ENCODE results near the gene DYNC1LI1.
A peak's percentile ranks its signal among the peaks of the same experiment; 100 is the strongest.
"Not testable (repeated sequence)": the region's sequence is repeated elsewhere in the genome, so short reads cannot be mapped to it uniquely, and the experiment has no call there.

Gene DYNC1LI1

GRCh38 chr3:32583708-32584107 lies 13.1 kb upstream of the DYNC1LI1 start:
- no peaks in the 10 kb centered on the region for H3K36me3 ChIP-seq (ENCODE audit: control insufficient read depth, insufficient read depth, low read length)
- H3K9me3 ChIP-seq (ENCODE audit: control insufficient read depth, insufficient read depth, low read depth, low read length), result no peaks in the 10 kb centered on the region
- no peak overlapping the region for H3K9ac ChIP-seq (ENCODE audit: low read length)
- no peaks in the 10 kb centered on the region for H3K4me1 ChIP-seq (ENCODE audit: control insufficient read depth, insufficient read depth, low read length)
- H3K4me3 ChIP-seq (ENCODE audit: low read depth, low read length), result no peak overlapping the region
- H3K27ac ChIP-seq (ENCODE audit: low read depth, low read length), result no peak overlapping the region
- no peaks in the 10 kb centered on the region for H3K27me3 ChIP-seq (ENCODE audit: control insufficient read depth, insufficient read depth, low read length)

- H3K27ac ChIP-seq (ENCODE audit: low read depth, low read length); H3K9ac ChIP-seq (ENCODE audit: low read length): not testable (repeated sequence)
Measured at GRCh38 chr3:32578669-32579068, 8.0 kb upstream of the DYNC1LI1 start.

GRCh38 chr3:32577581-32578556 lies 7.2 kb upstream of the DYNC1LI1 start:
- Histone ChIP-seq H3K9ac (ENCODE audit: low read length) (no peak overlapping the region), H3K9me3 (ENCODE audit: control insufficient read depth, insufficient read depth, low read depth, low read length) (no peaks in the 10 kb centered on the region), H3K4me3 (ENCODE audit: low read depth, low read length) (no peak overlapping the region), H3K27me3 (ENCODE audit: control insufficient read depth, insufficient read depth, low read length) (no peaks in the 10 kb centered on the region), H3K36me3 (ENCODE audit: control insufficient read depth, insufficient read depth, low read length) (no peaks in the 10 kb centered on the region), H3K4me1 (ENCODE audit: control insufficient read depth, insufficient read depth, low read length) (no peaks in the 10 kb centered on the region; the same call in 1 of the 2 replicates), H3K27ac (ENCODE audit: low read depth, low read length) (no peak overlapping the region)

More at GRCh38 chr3:32578669-32579068, 8.0 kb upstream of the DYNC1LI1 start:
- not testable (repeated sequence) for H3K9me3 ChIP-seq (ENCODE audit: control insufficient read depth, insufficient read depth, low read depth, low read length); H3K36me3 ChIP-seq (ENCODE audit: control insufficient read depth, insufficient read depth, low read length); H3K27me3 ChIP-seq (ENCODE audit: control insufficient read depth, insufficient read depth, low read length); H3K4me3 ChIP-seq (ENCODE audit: low read depth, low read length); H3K4me1 ChIP-seq (ENCODE audit: control insufficient read depth, insufficient read depth, low read length)

GRCh38 chr3:32577174-32577573 lies 6.5 kb upstream of the DYNC1LI1 start:
- Histone ChIP-seq H3K36me3 (ENCODE audit: control insufficient read depth, insufficient read depth, low read length) (no peaks in the 10 kb centered on the region), H3K9ac (ENCODE audit: low read length) (no peak overlapping the region), H3K27ac (ENCODE audit: low read depth, low read length) (no peak overlapping the region), H3K4me3 (ENCODE audit: low read depth, low read length) (no peak overlapping the region), H3K4me1 (ENCODE audit: control insufficient read depth, insufficient read depth, low read length) (no peaks in the 10 kb centered on the region; the same call in 1 of the 2 replicates), H3K27me3 (ENCODE audit: control insufficient read depth, insufficient read depth, low read length) (no peaks in the 10 kb centered on the region), H3K9me3 (ENCODE audit: control insufficient read depth, insufficient read depth, low read depth, low read length) (no peaks in the 10 kb centered on the region)

GRCh38 chr3:32575451-32576113 lies 4.9 kb upstream of the DYNC1LI1 start:
- no peaks in the 10 kb centered on the region for H3K36me3 ChIP-seq (ENCODE audit: control insufficient read depth, insufficient read depth, low read length)
- H3K27me3 ChIP-seq (ENCODE audit: control insufficient read depth, insufficient read depth, low read length), result no peaks in the 10 kb centered on the region
- no peak overlapping the region for H3K27ac ChIP-seq (ENCODE audit: low read depth, low read length)
- no peaks in the 10 kb centered on the region for H3K9me3 ChIP-seq (ENCODE audit: control insufficient read depth, insufficient read depth, low read depth, low read length)
- H3K4me3 ChIP-seq (ENCODE audit: low read depth, low read length), result no peak overlapping the region
- H3K4me1 ChIP-seq (ENCODE audit: control insufficient read depth, insufficient read depth, low read length), result no peaks in the 10 kb centered on the region; the same call in 1 of the 2 replicates
- H3K9ac ChIP-seq (ENCODE audit: low read length), result no peak overlapping the region

GRCh38 chr3:32571192-32571485 lies 481 bp upstream of the DYNC1LI1 start:
- Histone ChIP-seq H3K27me3 (ENCODE audit: control insufficient read depth, insufficient read depth, low read length) (no peaks in the 10 kb centered on the region), H3K4me3 (ENCODE audit: low read depth, low read length) (peak overlapping the region; percentile 93), H3K27ac (ENCODE audit: low read depth, low read length) (peak overlapping the region; percentile 99), H3K9me3 (ENCODE audit: control insufficient read depth, insufficient read depth, low read depth, low read length) (no peaks in the 10 kb centered on the region), H3K9ac (ENCODE audit: low read length) (peak overlapping the region; percentile 69), H3K4me1 (ENCODE audit: control insufficient read depth, insufficient read depth, low read length) (peaks cover 8% of the 10 kb centered on the region), H3K36me3 (ENCODE audit: control insufficient read depth, insufficient read depth, low read length) (peaks cover 4% of the 10 kb centered on the region)

- H3K4me3 ChIP-seq (ENCODE audit: low read depth, low read length), result peak overlapping the region; percentile 93
- H3K36me3 ChIP-seq (ENCODE audit: control insufficient read depth, insufficient read depth, low read length), result peaks cover 10% of the 10 kb centered on the region
- H3K9ac ChIP-seq (ENCODE audit: low read length), result peak overlapping the region; percentile 99
- H3K27ac ChIP-seq (ENCODE audit: low read depth, low read length), result peak overlapping the region; percentile 99
- H3K27me3 ChIP-seq (ENCODE audit: control insufficient read depth, insufficient read depth, low read length), result no peaks in the 10 kb centered on the region
- H3K9me3 ChIP-seq (ENCODE audit: control insufficient read depth, insufficient read depth, low read depth, low read length), result no peaks in the 10 kb centered on the region
- peaks cover 8% of the 10 kb centered on the region for H3K4me1 ChIP-seq (ENCODE audit: control insufficient read depth, insufficient read depth, low read length)
Measured at GRCh38 chr3:32569540-32570420, 878 bp downstream of the DYNC1LI1 start.

- Histone ChIP-seq H3K9ac (ENCODE audit: low read length) (no peak overlapping the region), H3K27ac (ENCODE audit: low read depth, low read length) (no peak overlapping the region), H3K27me3 (ENCODE audit: control insufficient read depth, insufficient read depth, low read length) (no peaks in the 10 kb centered on the region), H3K4me1 (ENCODE audit: control insufficient read depth, insufficient read depth, low read length) (peaks cover 8% of the 10 kb centered on the region), H3K4me3 (ENCODE audit: low read depth, low read length) (peak overlapping the region; percentile 93), H3K36me3 (ENCODE audit: control insufficient read depth, insufficient read depth, low read length) (peaks cover 10% of the 10 kb centered on the region), H3K9me3 (ENCODE audit: control insufficient read depth, insufficient read depth, low read depth, low read length) (no peaks in the 10 kb centered on the region)
Measured at GRCh38 chr3:32568953-32569352, 1.7 kb downstream of the DYNC1LI1 start.

- peaks cover 8% of the 10 kb centered on the region for H3K4me1 ChIP-seq (ENCODE audit: control insufficient read depth, insufficient read depth, low read length)
- H3K9me3 ChIP-seq (ENCODE audit: control insufficient read depth, insufficient read depth, low read depth, low read length), result no peaks in the 10 kb centered on the region
- H3K36me3 ChIP-seq (ENCODE audit: control insufficient read depth, insufficient read depth, low read length), result peaks cover 10% of the 10 kb centered on the region
- no peak overlapping the region for H3K4me3 ChIP-seq (ENCODE audit: low read depth, low read length)
- no peak overlapping the region for H3K9ac ChIP-seq (ENCODE audit: low read length)
- H3K27me3 ChIP-seq (ENCODE audit: control insufficient read depth, insufficient read depth, low read length), result no peaks in the 10 kb centered on the region
- no peak overlapping the region for H3K27ac ChIP-seq (ENCODE audit: low read depth, low read length)
Measured at GRCh38 chr3:32564195-32564594, 6.5 kb downstream of the DYNC1LI1 start.

GRCh38 chr3:32562640-32563039 lies 8.0 kb downstream of the DYNC1LI1 start:
- no peaks in the 10 kb centered on the region for H3K27me3 ChIP-seq (ENCODE audit: control insufficient read depth, insufficient read depth, low read length)
- H3K36me3 ChIP-seq (ENCODE audit: control insufficient read depth, insufficient read depth, low read length), result peaks cover 10% of the 10 kb centered on the region
- no peak overlapping the region for H3K9ac ChIP-seq (ENCODE audit: low read length)
- H3K4me3 ChIP-seq (ENCODE audit: low read depth, low read length), result no peak overlapping the region
- no peak overlapping the region for H3K27ac ChIP-seq (ENCODE audit: low read depth, low read length)
- H3K9me3 ChIP-seq (ENCODE audit: control insufficient read depth, insufficient read depth, low read depth, low read length), result no peaks in the 10 kb centered on the region
- H3K4me1 ChIP-seq (ENCODE audit: control insufficient read depth, insufficient read depth, low read length), result no peaks in the 10 kb centered on the region
